Neuronal stem cell (in vitro differentiated cells): ENCODE data around the gene UEVLD.

Source experiments
- DNase-seq: peaks from one replicate; pipeline ENCODE4 v3.0.0-alpha.2; 2013; ENCODE audit warnings: low spot score
- H2AFZ ChIP-seq: one replicate; pipeline ENCODE4 v1.6.1; 2013; ENCODE audit warnings: mild to moderate bottlenecking, low read length, inconsistent platforms
- H2AK5ac ChIP-seq: 2 replicates; pipeline ENCODE4 v1.6.1; 2013; ENCODE audit warnings: low read depth, mild to moderate bottlenecking, inconsistent platforms, low read length, moderate library complexity, mixed read lengths
- H2BK120ac ChIP-seq: 2 replicates; pipeline ENCODE4 v1.6.1; 2013; ENCODE audit warnings: low read depth, mild to moderate bottlenecking, inconsistent platforms, low read length, moderate library complexity, mixed read lengths
- H2BK12ac ChIP-seq: one replicate; pipeline ENCODE4 v1.6.1; 2013; ENCODE audit warnings: low read length, inconsistent platforms
- H2BK15ac ChIP-seq: 2 replicates; pipeline ENCODE4 v1.6.1; 2013; ENCODE audit warnings: mild to moderate bottlenecking, low read length, inconsistent platforms, mixed read lengths
- H2BK5ac ChIP-seq: one replicate; pipeline ENCODE4 v1.6.1; 2013; ENCODE audit warnings: inconsistent platforms, mild to moderate bottlenecking, low read length, moderate library complexity
- H3K14ac ChIP-seq: one replicate; pipeline ENCODE4 v1.6.1; 2013; ENCODE audit warnings: low read length, inconsistent platforms
- H3K18ac ChIP-seq: 2 replicates; pipeline ENCODE4 v1.6.1; 2013; ENCODE audit warnings: low read length, inconsistent platforms
- H3K23ac ChIP-seq: 2 replicates; pipeline ENCODE4 v1.6.1; 2013; ENCODE audit warnings: low read depth, mild to moderate bottlenecking, mixed read lengths, low read length, inconsistent platforms; ENCODE audit not compliant: poor library complexity
- H3K27ac ChIP-seq: replicated peaks from 3 replicates; pipeline ENCODE4 v1.5.1; 2013; ENCODE audit warnings: low read length, inconsistent platforms
- H3K27me3 ChIP-seq, 3 experiments: 2 replicates each; pipeline ENCODE4 v1.6.1; 2013; ENCODE audit warnings: low read length in 3 of 3, mild to moderate bottlenecking in 2 of 3, inconsistent platforms in 1 of 3, low read depth in 1 of 3, mixed read lengths in 1 of 3, moderate library complexity in 1 of 3; ENCODE audit not compliant: control insufficient read depth in 3 of 3, insufficient read depth in 3 of 3
- H3K36me3 ChIP-seq, 2 donors: replicated peaks in 1 of 2; 2 replicates each; pipeline ENCODE4 v1.6.1; 2013; ENCODE audit warnings: low read length in 2 of 2; ENCODE audit not compliant: control insufficient read depth in 2 of 2, insufficient read depth in 2 of 2
- H3K4ac ChIP-seq: 2 replicates; pipeline ENCODE4 v1.6.1; 2013; ENCODE audit warnings: inconsistent platforms, mild to moderate bottlenecking, low read length, moderate library complexity
- H3K4me1 ChIP-seq, 2 donors: 1 replicate in 1 of 2; 2 replicates in 1 of 2; pipeline ENCODE4 v1.6.1; 2013; ENCODE audit warnings: low read length in 2 of 2, low read depth in 1 of 2; ENCODE audit not compliant: control insufficient read depth in 2 of 2, insufficient read depth in 1 of 2
- H3K4me2 ChIP-seq: one replicate; pipeline ENCODE4 v1.6.1; 2013; ENCODE audit warnings: mild to moderate bottlenecking, low read length, inconsistent platforms; ENCODE audit not compliant: insufficient read depth, poor library complexity, severe bottlenecking
- H3K4me3 ChIP-seq, 2 donors: 2 replicates each; pipeline ENCODE4 v1.5.1; 2013; ENCODE audit warnings: low read length in 2 of 2, mild to moderate bottlenecking in 2 of 2, inconsistent platforms in 1 of 2, moderate library complexity in 1 of 2
- H3K79me1 ChIP-seq: one replicate; pipeline ENCODE4 v1.6.1; 2013; ENCODE audit warnings: low read depth, mild to moderate bottlenecking, inconsistent platforms, low read length, moderate library complexity
- H3K9ac ChIP-seq: one replicate; pipeline ENCODE4 v1.6.1; 2013; ENCODE audit warnings: mild to moderate bottlenecking, low read depth, low read length, inconsistent platforms; ENCODE audit not compliant: poor library complexity
- H3K9me3 ChIP-seq, 2 donors: replicated peaks in 1 of 2; 2 replicates each; pipeline versions ENCODE3 to v1.6.1; 2013; ENCODE audit warnings: low read length in 2 of 2, mild to moderate bottlenecking in 2 of 2, inconsistent platforms in 1 of 2, low read depth in 1 of 2, mixed read lengths in 1 of 2, moderate library complexity in 1 of 2; ENCODE audit not compliant: control insufficient read depth in 2 of 2, insufficient read depth in 1 of 2
- H4K8ac ChIP-seq: one replicate; pipeline ENCODE4 v1.6.1; 2013; ENCODE audit warnings: low read depth, mild to moderate bottlenecking, inconsistent platforms, low read length, moderate library complexity
- H4K91ac ChIP-seq: one replicate; pipeline ENCODE4 v1.6.1; 2013; ENCODE audit warnings: low read length, low read depth, mild to moderate bottlenecking, inconsistent platforms; ENCODE audit not compliant: poor library complexity
- WGBS, 2 donors: extraction: QIAGEN DNeasy Blood & Tissue Kit; methylation state at CpG; one replicate each; pipeline ENCODE4 v1.1.7; 2013; ENCODE audit warnings: missing lambda C conversion rate in 2 of 2, mixed read lengths in 1 of 2; ENCODE audit not compliant: insufficient read length in 2 of 2, insufficient replicate concordance in 1 of 2; ENCODE audit errors: extremely low coverage in 2 of 2; 5-methylcytosine and 5-hydroxymethylcytosine counted together

Gene UEVLD

GRCh38 chr11:18632841-18633240 lies 44.3 kb upstream of the UEVLD start:
- WGBS, 2 donors: no CpG with 5 or more reads among the region's 2 CpGs
- Histone ChIP-seq H3K27me3 (no peaks in the 10 kb centered on the region), H3K36me3 (no peaks in the 10 kb centered on the region)

GRCh38 chr11:18624161-18624560 lies 35.6 kb upstream of the UEVLD start:
- Histone ChIP-seq H3K18ac (no peak overlapping the region), H2BK15ac (no peak overlapping the region), H2AFZ (no peak overlapping the region), H2BK5ac (no peak overlapping the region), H3K79me1 (peaks cover 4% of the 10 kb centered on the region), H3K36me3 (no peaks in the 10 kb centered on the region), H3K9ac (no peak overlapping the region), H3K27ac (no peak overlapping the region), H4K91ac (no peak overlapping the region), H3K4me3 (no peak overlapping the region), H3K4me1 (no peaks in the 10 kb centered on the region), H2BK12ac (no peak overlapping the region), H2AK5ac (no peak overlapping the region), H3K23ac (no peak overlapping the region), H3K4me2 (no peak overlapping the region), H3K9me3 (no peaks in the 10 kb centered on the region), H3K27me3 (no peaks in the 10 kb centered on the region), H3K14ac (no peak overlapping the region), H4K8ac (no peak overlapping the region), H3K4ac (no peak overlapping the region), H2BK120ac (no peak overlapping the region)
- WGBS, 2 donors: no CpG with 5 or more reads among the region's 1 CpG
- DNase-seq: no peak

More at GRCh38 chr11:18632841-18633240, 44.3 kb upstream of the UEVLD start:
- Histone ChIP-seq H3K27ac (no peak overlapping the region), H2BK15ac (no peak overlapping the region), H3K9ac (no peak overlapping the region), H4K91ac (no peak overlapping the region), H2BK12ac (no peak overlapping the region), H3K18ac (no peak overlapping the region), H4K8ac (no peak overlapping the region), H2AK5ac (no peak overlapping the region), H3K14ac (no peak overlapping the region), H3K9me3 (no peaks in the 10 kb centered on the region), H3K4me1 (peaks cover 5 to 7% of the 10 kb centered on the region in 2 donors), H3K79me1 (peaks cover 6% of the 10 kb centered on the region), H3K4me2 (no peak overlapping the region), H3K4me3 (peak overlapping the region in 1 of 2 donors; percentile 85), H2BK120ac (no peak overlapping the region), H2AFZ (no peak overlapping the region), H3K4ac (no peak overlapping the region), H2BK5ac (no peak overlapping the region), H3K23ac (no peak overlapping the region)
- DNase-seq: no peak

DNA sequence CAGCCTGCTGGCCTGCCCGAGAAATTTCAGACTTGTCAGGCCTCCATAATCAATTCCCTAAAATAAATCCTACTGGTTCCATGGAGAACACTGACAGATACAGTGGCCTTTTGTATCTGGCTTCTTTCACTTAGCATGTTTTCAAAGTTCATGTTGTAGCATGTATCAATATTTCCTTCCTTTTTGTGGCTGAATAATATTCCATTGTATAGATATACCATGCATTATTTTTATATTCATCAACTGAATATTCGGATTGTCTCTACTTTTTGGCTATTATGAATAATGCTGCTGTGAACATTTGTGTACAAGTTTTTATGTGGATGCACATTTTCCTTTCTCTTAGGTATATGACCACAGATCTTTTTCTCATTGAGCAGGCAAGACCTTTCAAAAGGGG lies 35.2 kb upstream of the UEVLD start:
- Histone ChIP-seq H3K23ac (no peak overlapping the region), H3K9ac (no peak overlapping the region), H3K27me3 (no peaks in the 10 kb centered on the region), H3K4me2 (no peak overlapping the region), H3K4ac (no peak overlapping the region), H4K8ac (no peak overlapping the region), H2BK5ac (no peak overlapping the region), H2BK15ac (no peak overlapping the region), H3K27ac (no peak overlapping the region), H2BK12ac (no peak overlapping the region), H3K79me1 (peaks cover 2% of the 10 kb centered on the region), H3K4me3 (no peak overlapping the region), H3K4me1 (no peaks in the 10 kb centered on the region), H4K91ac (no peak overlapping the region), H3K14ac (no peak overlapping the region), H2BK120ac (no peak overlapping the region), H3K36me3 (no peaks in the 10 kb centered on the region), H2AK5ac (no peak overlapping the region), H3K18ac (no peak overlapping the region), H2AFZ (no peak overlapping the region), H3K9me3 (no peaks in the 10 kb centered on the region)
- no CpG with 5 or more reads among the region's 2 CpGs for WGBS, 2 donors
- DNase-seq: no peak

- Histone ChIP-seq H2BK5ac (no peak overlapping the region), H2AFZ (no peak overlapping the region), H3K9ac (no peak overlapping the region), H3K36me3 (peaks cover 16 to 33% of the 10 kb centered on the region in 2 donors), H2BK15ac (no peak overlapping the region), H3K14ac (no peak overlapping the region), H3K4me2 (no peak overlapping the region), H3K23ac (no peak overlapping the region), H2BK120ac (no peak overlapping the region), H2AK5ac (no peak overlapping the region), H3K9me3 (no peaks in the 10 kb centered on the region), H3K27ac (no peak overlapping the region), H4K91ac (no peak overlapping the region), H3K4me3 (no peak overlapping the region), H4K8ac (no peak overlapping the region), H3K79me1 (peaks cover 2% of the 10 kb centered on the region), H3K18ac (no peak overlapping the region), H3K4ac (no peak overlapping the region), H3K27me3 (no peaks in the 10 kb centered on the region), H3K4me1 (no peaks in the 10 kb centered on the region), H2BK12ac (no peak overlapping the region)
- no peak for DNase-seq
- WGBS, 2 donors: no CpG with 5 or more reads among the region's 5 CpGs
Measured at GRCh38 chr11:18618342-18619025, 29.9 kb upstream of the UEVLD start.
